CD1c-positive myeloid dendritic cell (primary cell): ENCODE results near the gene USP24.
"Not testable (repeated sequence)": the region's sequence is repeated elsewhere in the genome, so short reads cannot be mapped to it uniquely, and the experiment has no call there.

Experiments used
- DNase-seq: peaks from one replicate; pipeline ENCODE4 v3.0.0-alpha.2; 2016; ENCODE audit errors: extremely low spot score

USP24 gene

GRCh38 chr1:55118651-55119329 is 96.4 kb downstream of the USP24 start:
- DNase-seq = no peak

DNA sequence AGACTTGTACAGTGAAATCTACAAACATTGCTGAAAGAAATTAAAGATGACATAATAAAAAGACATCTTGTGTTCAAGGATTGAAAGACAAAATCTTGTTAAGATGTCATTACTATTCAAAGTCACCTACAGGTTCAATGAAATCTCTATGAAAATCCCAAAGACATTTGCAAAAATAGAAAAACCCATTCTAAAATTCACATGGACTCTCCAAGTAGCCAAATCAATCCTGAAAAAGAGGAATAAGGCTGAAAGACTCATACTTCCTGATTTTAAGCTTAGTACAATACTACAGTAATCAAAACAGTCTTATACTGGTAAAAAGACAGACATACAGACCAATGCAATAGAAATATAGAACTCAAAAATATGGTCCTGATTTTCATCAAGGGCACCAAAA is 97.2 kb downstream of the USP24 start:
- peak; percentile 26 for DNase-seq

DNA sequence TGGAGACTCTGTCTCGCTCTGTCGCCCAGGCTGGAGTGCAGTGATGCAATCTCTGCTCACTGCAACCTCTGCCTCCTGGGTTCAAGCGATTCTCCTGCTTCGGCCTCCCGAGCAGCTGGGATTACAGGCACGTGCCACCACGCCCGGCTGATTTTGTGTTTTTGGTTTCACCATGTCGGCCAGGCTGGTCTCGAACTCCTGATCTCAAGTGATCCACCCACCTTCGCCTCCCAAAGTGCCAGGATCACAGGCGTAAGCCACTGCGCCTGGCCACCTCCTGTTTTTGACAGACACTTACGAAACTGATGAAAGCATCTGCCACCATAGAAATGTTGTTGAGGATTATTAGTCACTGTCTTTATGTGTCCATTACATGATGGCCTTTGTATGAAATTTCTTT is 106.2 kb downstream of the USP24 start:
- not testable (repeated sequence) for DNase-seq

GRCh38 chr1:55107101-55107500 is 108.1 kb downstream of the USP24 start:
- no peak for DNase-seq

DNA sequence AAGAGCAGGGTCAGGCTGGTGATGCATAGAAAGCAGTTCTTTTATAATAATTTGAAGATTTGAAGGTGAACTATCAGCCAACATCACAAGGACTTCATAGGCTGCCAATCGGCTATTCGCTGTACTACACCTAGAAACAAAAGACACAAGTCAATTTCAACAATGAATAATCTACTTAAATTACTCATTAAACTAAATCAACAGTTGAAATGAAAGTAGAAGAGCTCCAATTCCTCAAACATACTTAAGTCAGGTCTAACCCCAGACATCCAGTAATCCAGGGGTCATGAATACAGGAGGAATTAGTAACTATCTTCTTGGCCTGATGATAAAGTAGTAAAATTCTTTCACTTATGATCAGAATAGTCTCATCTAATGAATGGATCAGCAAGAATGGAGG is 111.3 kb downstream of the USP24 start:
- no peak for DNase-seq

DNA sequence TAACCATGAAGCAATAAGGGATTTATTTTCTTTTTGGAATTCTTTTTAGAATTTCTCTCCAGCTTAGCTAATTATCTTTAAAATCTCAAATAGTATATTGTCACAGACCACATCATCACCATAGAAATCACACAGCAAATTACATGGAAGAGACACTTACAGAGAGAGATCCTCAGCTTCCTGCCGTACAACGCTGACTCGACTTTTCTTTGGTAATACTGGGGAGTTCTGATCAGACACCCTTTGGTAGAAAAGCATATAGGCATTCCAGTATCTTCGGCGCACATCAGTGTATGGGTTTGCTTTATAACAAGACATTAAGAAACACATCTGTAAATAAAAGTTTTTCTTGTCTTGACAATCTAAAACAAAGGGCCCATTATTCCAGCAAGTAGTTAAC is 120.1 kb downstream of the USP24 start:
- DNase-seq = no peak

GRCh38 chr1:55092475-55092874 is 122.7 kb downstream of the USP24 start:
- no peak for DNase-seq

DNA sequence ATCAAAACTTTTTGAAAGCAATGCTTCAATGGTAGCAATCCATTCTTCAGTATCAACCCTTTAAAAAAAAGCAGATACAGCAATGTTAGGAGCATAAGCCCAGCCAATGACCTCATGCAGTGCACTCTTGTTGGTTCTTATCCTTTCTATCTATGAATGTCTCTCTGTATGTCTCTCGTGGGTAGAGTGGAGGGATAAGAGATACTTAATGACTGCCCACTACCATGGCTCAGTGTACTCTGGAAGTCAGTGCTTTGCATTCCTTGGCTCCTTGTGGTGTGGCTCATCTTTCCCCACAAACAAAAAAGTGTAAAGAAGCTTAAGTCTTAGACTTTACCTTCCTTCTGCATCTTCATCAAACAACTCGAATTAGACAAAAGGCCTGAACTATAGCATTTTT is 125.5 kb downstream of the USP24 start:
- DNase-seq = no peak

DNA sequence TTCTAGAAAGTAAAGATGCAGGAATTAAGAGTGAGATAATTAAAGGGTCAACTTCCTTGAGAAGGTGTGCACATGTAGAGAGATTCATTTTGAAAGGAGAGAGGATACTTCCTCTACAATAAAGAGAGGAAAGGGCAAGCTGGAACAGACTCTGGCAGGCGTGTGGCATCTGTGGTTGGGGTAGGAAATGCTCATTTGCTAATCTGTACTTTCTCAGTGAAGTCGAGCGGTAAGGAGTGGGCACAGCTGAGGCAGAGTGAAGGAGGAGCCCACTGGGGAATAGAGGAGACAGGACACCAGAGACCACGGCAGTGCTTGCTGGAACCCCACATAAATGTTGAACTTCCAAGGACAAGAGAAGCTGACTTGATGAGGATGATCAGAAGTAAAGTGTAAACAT is 126.8 kb downstream of the USP24 start:
- DNase-seq = no peak

DNA sequence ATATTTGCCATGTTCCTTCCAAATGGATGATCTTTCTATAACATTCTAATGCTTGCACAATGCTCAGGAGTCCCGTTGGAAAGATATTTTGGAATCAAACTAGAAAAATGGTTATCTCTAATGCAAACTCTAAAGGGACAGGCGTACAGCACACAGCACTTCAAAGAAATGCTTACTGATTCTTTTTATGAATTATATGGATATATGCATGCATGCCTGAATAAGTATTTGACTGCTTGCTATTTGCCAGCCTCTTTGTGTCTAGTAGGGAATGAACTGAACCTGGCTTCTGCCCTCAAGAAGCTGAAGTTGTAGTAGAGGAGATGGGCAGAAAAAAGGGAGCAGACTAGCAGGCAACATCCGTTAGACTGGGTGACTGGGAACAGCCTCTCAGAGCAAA is 127.7 kb downstream of the USP24 start:
- DNase-seq = no peak

DNA sequence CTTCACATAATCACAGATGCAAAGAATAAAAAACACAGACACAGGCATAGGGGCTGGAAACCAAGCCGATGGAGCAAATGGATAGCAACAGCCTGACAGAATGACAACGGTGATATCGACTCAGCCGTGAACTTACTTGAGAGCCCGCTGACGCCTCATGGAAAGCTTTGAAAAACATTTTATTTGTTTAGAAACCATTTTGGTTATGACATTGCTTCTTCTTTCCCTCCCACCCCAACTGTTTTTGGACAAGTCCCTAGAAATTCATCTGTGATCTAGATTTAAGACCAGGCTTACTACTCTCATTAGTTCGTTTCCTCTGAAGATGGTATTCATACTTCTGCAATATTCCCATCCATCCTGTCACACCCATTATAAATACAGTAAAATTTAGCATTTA is 130.9 kb downstream of the USP24 start:
- DNase-seq = no peak

GRCh38 chr1:55081905-55082296 is 133.3 kb downstream of the USP24 start:
- no peak for DNase-seq

DNA sequence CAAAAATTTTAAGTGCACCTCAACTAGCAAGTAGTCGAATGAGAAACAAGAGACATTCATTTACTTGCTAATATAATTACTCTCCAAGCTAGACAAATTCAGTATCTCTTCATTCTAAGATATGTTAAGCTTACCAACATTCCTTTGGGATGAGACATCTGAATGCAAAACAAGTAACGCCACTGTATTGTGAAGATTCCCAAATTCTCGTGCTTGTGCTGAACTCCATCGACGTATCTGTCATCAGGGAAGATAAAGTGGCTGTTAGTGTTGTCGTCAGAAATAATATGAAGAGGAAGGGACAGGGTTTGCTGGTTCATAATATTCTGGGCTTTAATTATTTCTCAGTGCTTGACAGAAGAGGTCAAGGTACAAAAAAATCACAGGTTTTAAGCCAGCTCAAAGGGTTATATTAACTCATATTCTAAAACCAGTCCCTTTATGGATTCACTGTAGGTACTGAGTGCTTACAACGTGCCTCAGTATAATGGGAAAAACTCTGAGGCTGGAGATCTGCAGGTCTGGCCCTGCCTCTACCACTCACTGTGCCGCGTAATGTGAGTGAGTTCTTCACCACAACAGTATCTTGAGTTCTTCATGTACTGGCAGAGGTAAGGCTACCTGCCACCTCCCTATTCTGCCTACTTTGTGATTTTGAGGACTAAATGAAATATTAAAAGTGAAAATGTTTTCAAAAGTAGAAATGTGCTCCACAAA is 133.8 kb downstream of the USP24 start:
- DNase-seq = no peak

GRCh38 chr1:55079651-55080050 is 135.5 kb downstream of the USP24 start:
- DNase-seq = no peak

GRCh38 chr1:55078470-55078869 is 136.7 kb downstream of the USP24 start:
- no peak for DNase-seq

DNA sequence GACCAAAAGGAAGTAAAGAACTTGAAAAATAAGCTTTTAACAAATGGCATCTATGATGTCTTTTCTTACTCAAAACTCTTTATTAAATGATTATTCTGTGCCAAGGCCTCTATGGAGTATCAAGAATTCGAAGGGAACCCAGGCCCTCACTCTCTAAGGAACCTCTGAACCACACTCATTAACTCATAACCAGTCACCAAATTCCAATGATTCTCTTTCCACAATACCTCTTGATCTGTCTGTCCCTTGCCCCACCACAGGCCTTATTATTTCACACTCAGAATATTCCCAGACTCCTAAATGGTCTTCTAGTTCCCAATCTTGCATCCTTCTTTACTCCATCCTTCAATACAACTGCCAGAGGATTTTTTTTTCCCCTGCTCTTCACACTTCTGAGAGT is 138.8 kb downstream of the USP24 start:
- no peak for DNase-seq

DNA sequence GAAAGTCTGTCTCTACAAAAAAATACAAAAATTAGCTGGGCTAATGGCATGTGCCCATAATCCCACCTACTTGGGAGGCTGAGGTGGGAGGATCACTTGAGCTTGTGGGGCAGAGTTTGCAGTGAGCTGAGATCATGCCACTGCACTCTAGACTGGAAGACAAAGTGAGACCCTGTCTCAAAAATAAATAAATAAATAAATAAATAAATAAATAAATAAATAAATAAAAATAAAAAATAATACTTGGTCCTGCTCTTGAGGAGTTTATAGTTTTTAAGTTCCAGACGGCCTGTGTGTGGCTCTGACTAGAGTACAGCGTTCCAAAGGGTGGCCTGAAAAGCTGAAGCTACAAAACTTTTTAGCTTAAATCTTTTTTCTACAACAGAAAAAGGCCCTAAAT is 140.7 kb downstream of the USP24 start:
- DNase-seq = no peak

DNA sequence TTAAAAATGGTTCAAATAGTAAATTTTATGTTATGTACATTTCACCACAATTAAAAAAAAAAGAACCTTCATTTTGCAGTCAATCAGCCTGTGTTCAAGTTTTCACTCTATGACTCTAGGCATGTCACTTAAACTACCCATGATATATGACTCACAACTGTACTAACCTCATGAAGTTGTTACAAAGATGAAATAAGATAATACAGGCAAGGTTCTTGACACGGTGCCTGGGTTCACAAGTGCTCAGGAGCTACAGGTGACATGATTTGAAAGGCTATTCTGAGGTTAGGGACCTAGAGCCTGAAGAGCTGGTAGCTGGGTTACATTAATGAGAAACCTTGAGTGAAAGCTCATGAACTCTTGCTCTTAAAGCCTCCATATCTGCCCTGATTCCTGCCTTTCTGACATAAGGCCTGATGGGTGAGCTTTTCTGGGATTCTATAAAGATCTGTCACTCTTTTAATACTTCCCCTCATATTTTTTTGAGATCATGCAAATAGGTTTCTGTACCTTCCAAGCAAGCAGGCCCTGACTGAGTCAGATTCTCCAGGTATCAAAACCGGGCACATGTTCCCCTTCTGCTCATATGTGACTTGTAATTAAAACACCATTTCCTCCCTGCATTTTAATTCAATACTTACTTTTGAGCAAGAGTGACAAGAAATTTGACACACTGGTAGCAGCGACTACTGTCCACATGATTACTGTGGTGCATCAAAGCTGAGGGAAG is 141.8 kb downstream of the USP24 start:
- no peak for DNase-seq

GRCh38 chr1:55071477-55071876 is 143.7 kb downstream of the USP24 start:
- no peak for DNase-seq

DNA sequence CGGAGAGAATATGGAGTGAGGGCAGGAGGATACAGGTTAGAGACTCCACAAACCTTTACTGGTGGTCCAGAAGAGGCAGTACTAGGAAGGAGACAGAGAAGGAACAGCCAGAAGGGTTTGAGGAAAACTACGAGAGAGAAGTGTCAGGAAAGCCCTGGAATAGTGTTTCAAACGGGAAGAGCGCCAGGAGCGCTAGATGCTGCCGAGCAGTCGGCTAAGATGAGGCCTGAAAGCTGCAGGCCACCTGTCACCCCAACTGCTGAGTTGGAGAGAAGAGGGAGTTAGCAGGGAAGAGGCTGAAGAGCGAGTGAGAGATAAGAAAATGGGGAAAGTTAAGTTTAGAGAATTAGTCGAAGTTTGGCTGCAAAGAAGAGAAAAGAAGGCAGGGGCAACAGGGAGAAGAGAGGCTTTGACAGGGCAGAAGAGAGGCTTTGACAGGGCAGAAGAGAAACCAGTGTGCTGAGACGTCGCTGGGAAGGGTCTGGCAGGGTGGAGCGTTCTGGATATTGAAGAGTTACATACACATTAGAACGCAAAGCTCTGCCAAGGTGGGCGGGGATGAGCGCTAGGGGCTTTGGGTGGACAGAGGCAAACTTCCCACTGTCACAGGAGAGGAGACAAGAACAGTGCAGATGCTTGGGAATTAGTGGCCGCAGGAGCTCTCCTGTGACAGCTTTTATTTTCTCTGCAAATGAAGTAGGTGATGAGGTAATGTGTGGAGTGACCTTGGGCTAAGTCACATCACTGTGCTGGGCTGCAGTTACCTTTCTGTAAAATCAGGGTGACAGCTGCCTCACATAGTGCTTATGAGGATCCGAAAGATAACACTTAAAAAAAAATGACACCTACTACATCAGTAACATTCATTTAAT is 144.6 kb downstream of the USP24 start:
- DNase-seq = no peak

DNA sequence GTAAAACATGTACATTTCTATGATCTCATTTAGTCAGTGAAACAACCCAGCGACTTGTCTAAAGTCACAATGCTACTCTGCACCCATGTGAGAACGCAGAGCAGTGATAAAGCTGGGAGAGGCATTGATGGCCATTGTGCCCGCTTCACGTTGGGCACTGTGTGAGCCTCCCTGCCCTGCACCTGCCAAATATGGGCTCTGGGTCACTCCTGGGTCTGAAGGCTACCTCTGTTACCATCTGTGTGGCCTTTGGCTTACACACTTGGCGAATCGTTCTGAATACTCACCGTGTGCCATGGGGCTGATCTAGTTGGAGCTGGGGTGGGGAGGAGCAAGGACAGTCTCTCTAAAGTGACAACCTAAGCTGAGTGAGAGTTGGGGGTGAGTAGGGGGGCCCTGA is 145.9 kb downstream of the USP24 start:
- no peak for DNase-seq

DNA sequence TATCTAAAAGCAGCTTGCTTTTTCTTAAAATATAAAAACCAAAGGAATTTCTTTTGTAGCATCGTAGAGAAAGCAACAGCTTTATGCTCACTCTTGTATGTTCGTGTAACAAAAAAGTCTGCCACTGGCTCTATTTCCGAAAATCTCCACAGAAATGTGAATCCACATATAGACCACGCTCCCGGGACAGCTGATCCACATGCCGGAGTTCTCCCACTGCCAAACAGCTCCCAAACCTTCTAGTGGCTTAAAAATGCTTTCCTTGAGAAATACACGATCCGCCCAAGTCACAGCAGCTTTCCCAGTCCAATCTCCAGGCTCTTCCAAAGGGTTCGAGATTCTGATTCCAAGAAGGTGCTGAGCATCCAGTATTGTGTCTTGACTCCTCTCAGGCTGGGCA is 146.5 kb downstream of the USP24 start:
- no peak for DNase-seq
